Caco-2 (cell line): ENCODE data around the gene SH3BGRL3. TPM values are rescaled to one million over a fixed set of nuclear protein-coding genes. Genes with fewer than 3 reads are reported as not detected.

Source experiments
- BruUV-seq: library from RNA; stranded (reverse); fragments of 400-500 nt; replicated peaks from 2 replicates; lab custom pipeline; 2021; lab: Mats Ljungman, UMichigan
- CTCF ChIA-PET: fragments of 300-600 bp; sonication (Branson Sonifier 250); formaldehyde crosslinking; loops from one replicate; lab custom pipeline; 2022; ENCODE audit warnings: antibody characterized with exemption; lab: Charles Lee
- POLR2A ChIA-PET: fragments of 300-600 bp; sonication (Branson Sonifier 250); formaldehyde crosslinking; loops from one replicate; lab custom pipeline; 2022; ENCODE audit warnings: antibody characterized with exemption; lab: Charles Lee
- DNase-seq, 2 experiments: peaks; one replicate each; pipeline versions ENCODE4 v3.0.0 to v3.0.0-alpha.2; 2020 to 2022
- H3K27me3 ChIP-seq: replicated peaks from 2 replicates; pipeline ENCODE4 v1.6.0; 2011; ENCODE audit warnings: low read length; ENCODE audit not compliant: control insufficient read depth, insufficient read depth
- H3K36me3 ChIP-seq: 2 replicates; pipeline ENCODE4 v1.5.1; 2011; ENCODE audit warnings: low read length; ENCODE audit not compliant: control insufficient read depth, insufficient read depth
- H3K4me1 ChIP-seq: fragments of 250-450 bp; sonication (Bioruptor Pico); 2 replicates; pipeline ENCODE4 v1.5.1; 2020; ENCODE audit warnings: mild to moderate bottlenecking
- H3K4me3 ChIP-seq: 2 replicates; pipeline ENCODE4 v1.5.1; 2011; ENCODE audit warnings: low read depth, mild to moderate bottlenecking, control low read depth, low read length
- H3K9me3 ChIP-seq: fragments of 250-450 bp; sonication (Bioruptor Pico); 2 replicates; pipeline ENCODE4 v1.5.1; 2020; ENCODE audit warnings: mild to moderate bottlenecking, moderate library complexity
- H3K27ac Mint-ChIP-seq: one replicate; pipeline ENCODE4 v1.8.0; 2022; ENCODE audit warnings: mixed read lengths; ENCODE audit not compliant: unreplicated experiment
- H3K27me3 Mint-ChIP-seq: one replicate; pipeline ENCODE4 v1.8.0; 2022; ENCODE audit warnings: mixed read lengths; ENCODE audit not compliant: insufficient read depth, unreplicated experiment
- H3K36me3 Mint-ChIP-seq: one replicate; pipeline ENCODE4 v1.8.0; 2022; ENCODE audit warnings: mild to moderate bottlenecking, mixed read lengths; ENCODE audit not compliant: insufficient read depth, unreplicated experiment
- H3K4me1 Mint-ChIP-seq: one replicate; pipeline ENCODE4 v1.8.0; 2022; ENCODE audit warnings: low read depth, mixed read lengths; ENCODE audit not compliant: unreplicated experiment
- H3K4me3 Mint-ChIP-seq: one replicate; pipeline ENCODE4 v1.8.0; 2022; ENCODE audit warnings: mild to moderate bottlenecking, moderate library complexity, mixed read lengths; ENCODE audit not compliant: unreplicated experiment
- H3K9me3 Mint-ChIP-seq: one replicate; pipeline ENCODE4 v1.8.0; 2022; ENCODE audit warnings: mixed read lengths; ENCODE audit not compliant: unreplicated experiment
- intact Hi-C: fragments of 100-400 bp; cut with micrococcal nuclease; formaldehyde crosslinking; loops from one replicate; pipeline ENCODE4 v1.10.0; 2022; ENCODE audit not compliant: unreplicated experiment
- total RNA-seq: library from RNA; stranded (reverse); gene quantifications from 2 replicates; pipeline ENCODE4 v1.2.3, GENCODE V29; 2022
- TF ChIP-seq, protein P1 (sequence below), 2 experiments: fragments of 200-600 bp in 1 of 2; IDR thresholded peaks; 1 replicate in 1 of 2; 2 replicates in 1 of 2; pipeline versions ENCODE4 v1.5.1 to v1.8.0; 2011 to 2022; ENCODE audit warnings: antibody characterized with exemption in 1 of 2, control low read depth in 1 of 2, inconsistent platforms in 1 of 2, low read depth in 1 of 2, low read length in 1 of 2, mild to moderate bottlenecking in 1 of 2, moderate library complexity in 1 of 2; ENCODE audit not compliant: insufficient read depth in 1 of 2, severe bottlenecking in 1 of 2, unreplicated experiment in 1 of 2

The SH3BGRL3 gene
- total RNA-seq, 1 experiment from 2014 or later, result 73.4 TPM

DNA sequence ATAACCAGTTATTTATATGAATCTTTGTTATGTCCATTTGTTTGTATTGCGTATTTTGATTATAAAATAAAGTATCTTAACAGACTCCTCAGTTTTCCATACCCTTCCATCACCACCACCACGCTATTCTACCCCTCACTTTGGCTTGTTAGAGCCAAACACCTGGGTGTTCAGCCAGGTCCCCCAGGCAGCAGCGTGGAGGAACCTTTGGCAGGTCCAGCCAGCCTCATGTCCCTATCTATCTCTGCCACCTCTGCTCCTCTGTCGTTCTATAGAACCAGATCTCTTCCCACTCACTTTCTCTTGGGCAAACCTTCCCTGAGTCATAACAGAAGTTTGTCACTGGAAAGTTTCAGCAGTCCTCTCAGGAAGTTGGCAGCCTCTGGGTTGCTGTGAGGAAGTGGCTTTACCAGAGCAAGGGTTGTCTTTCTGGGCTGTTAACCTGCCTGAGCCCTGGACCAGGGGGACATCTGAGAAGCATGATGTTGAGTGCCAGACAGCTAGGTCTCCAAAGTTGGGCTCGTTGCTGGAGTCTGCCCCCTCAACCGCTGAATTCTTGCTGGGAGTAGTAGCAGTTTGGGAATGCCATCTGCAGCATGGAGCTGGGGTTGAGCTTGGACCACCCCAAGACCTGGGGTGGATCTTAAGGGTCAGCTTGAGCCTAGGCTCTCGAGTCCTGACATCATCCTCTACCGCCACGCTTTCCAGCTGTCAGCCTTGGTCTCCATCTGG lies 996 bp upstream of the SH3BGRL3 start:
- DNase-seq, result no peak

DNA sequence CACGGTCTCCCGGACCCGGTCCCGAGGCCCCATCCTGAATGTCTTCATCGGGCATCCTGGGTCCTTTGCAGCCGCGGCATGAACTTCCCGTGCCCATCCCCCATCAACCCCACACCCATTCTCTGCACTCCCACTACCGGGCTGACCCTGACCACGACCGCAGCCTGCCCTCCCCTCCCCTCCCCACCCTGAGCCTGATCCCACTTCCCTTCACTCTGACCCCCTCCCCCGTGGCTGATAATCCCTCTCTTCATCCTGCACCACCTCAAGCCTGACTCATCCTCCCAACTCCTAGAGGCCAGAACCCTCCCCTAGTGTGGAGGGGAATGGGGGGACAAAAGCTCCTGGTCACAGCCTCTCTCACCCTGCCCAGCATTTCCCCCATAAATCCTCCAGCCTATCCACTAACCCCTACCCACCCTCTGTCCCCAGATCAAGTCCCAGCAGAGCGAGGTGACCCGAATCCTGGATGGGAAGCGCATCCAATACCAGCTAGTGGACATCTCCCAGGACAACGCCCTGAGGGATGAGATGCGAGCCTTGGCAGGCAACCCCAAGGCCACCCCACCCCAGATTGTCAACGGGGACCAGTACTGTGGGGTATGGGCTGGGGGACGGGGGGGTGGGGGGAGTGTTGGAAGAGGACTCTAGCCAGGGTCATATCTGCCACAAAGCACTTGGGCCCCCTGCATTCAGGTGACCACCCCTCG lies 602 bp downstream of the SH3BGRL3 start:
- TF ChIP-seq, protein P1, sequence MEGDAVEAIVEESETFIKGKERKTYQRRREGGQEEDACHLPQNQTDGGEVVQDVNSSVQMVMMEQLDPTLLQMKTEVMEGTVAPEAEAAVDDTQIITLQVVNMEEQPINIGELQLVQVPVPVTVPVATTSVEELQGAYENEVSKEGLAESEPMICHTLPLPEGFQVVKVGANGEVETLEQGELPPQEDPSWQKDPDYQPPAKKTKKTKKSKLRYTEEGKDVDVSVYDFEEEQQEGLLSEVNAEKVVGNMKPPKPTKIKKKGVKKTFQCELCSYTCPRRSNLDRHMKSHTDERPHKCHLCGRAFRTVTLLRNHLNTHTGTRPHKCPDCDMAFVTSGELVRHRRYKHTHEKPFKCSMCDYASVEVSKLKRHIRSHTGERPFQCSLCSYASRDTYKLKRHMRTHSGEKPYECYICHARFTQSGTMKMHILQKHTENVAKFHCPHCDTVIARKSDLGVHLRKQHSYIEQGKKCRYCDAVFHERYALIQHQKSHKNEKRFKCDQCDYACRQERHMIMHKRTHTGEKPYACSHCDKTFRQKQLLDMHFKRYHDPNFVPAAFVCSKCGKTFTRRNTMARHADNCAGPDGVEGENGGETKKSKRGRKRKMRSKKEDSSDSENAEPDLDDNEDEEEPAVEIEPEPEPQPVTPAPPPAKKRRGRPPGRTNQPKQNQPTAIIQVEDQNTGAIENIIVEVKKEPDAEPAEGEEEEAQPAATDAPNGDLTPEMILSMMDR (IDR thresholded peaks at IDR 0.05; ENCODE audit: insufficient read depth in 1 of 2, low read depth in 1 of 2, low read length in 1 of 2, severe bottlenecking in 1 of 2, unreplicated experiment in 1 of 2), result no peak
- no peaks in the 10 kb centered on the region for H3K27me3 Mint-ChIP-seq
- no peaks in the 10 kb centered on the region for H3K9me3 ChIP-seq
- peaks cover 39% of the 10 kb centered on the region for H3K4me1 Mint-ChIP-seq
- H3K27me3 ChIP-seq, result no peaks in the 10 kb centered on the region
- CTCF ChIA-PET, result interaction anchor here (0.5 to 1.8 kb wide), 4 partner anchors 22 to 137 kb away, joined by 4 to 7 read pairs (median 4); no protein-coding TSS in a partner anchor
- H3K9me3 Mint-ChIP-seq, result no peaks in the 10 kb centered on the region
- H3K4me3 Mint-ChIP-seq, result peak overlapping the region; percentile 88
- peak overlapping the region; percentile 81 for H3K27ac Mint-ChIP-seq
- intact Hi-C loops, result no loop called here
- H3K4me3 ChIP-seq, result peak overlapping the region; percentile 82
- peaks cover 2% of the 10 kb centered on the region for H3K36me3 ChIP-seq
- BruUV-seq, result no TSS peak
- H3K4me1 ChIP-seq, result peaks cover 52% of the 10 kb centered on the region
- POLR2A ChIA-PET, result interaction anchor here (1.4 kb wide), 1 partner anchor 111 kb away, joined by 4 read pairs; the partner anchor contains the start of gene ZNF593
- peaks cover 52% of the 10 kb centered on the region for H3K36me3 Mint-ChIP-seq
- no peak for DNase-seq

More for the DNA sequence above, 996 bp upstream of the SH3BGRL3 start:
- H3K4me1 Mint-ChIP-seq, result peaks cover 32% of the 10 kb centered on the region
- H3K27me3 Mint-ChIP-seq, result no peaks in the 10 kb centered on the region
- TF ChIP-seq, protein P1 (IDR thresholded peaks at IDR 0.05; ENCODE audit: insufficient read depth in 1 of 2, low read depth in 1 of 2, low read length in 1 of 2, severe bottlenecking in 1 of 2, unreplicated experiment in 1 of 2), result no peak
- ChIA-PET CTCF (interaction anchor here (0.6 to 1.8 kb wide), 7 partner anchors 21 to 176 kb away, joined by 3 to 7 read pairs (median 4); partner anchors contain the start of genes CATSPER4 and CEP85), POLR2A (interaction anchor here (1.4 kb wide), 1 partner anchor 109 kb away, joined by 4 read pairs; the partner anchor contains the start of gene ZNF593)
- peaks cover 41% of the 10 kb centered on the region for H3K4me1 ChIP-seq
- H3K27me3 ChIP-seq, result no peaks in the 10 kb centered on the region
- peaks cover 4% of the 10 kb centered on the region for H3K36me3 ChIP-seq
- H3K36me3 Mint-ChIP-seq, result peaks cover 50% of the 10 kb centered on the region
- peak overlapping the region; percentile 88 for H3K4me3 Mint-ChIP-seq
- H3K9me3 ChIP-seq, result no peaks in the 10 kb centered on the region
- peak overlapping the region; percentile 81 for H3K27ac Mint-ChIP-seq
- BruUV-seq, result TSS peak; percentile 41
- H3K4me3 ChIP-seq, result peak overlapping the region; percentile 82
- no peaks in the 10 kb centered on the region for H3K9me3 Mint-ChIP-seq
- intact Hi-C loops, result loop anchor here (2.0 kb wide), 1 partner anchor 44 kb away; the partner anchor contains the start of gene CEP85
